Neuron (in vitro differentiated cells): ENCODE results near the gene USP12.
"Not testable (repeated sequence)": the region's sequence is repeated elsewhere in the genome, so short reads cannot be mapped to it uniquely, and the experiment has no call there.

Experiments
- H2AFZ ChIP-seq: one replicate; pipeline ENCODE4 v1.6.1; 2013; ENCODE audit warnings: low read depth, mild to moderate bottlenecking, inconsistent platforms, low read length, moderate library complexity
- H3K27me3 ChIP-seq: one replicate; pipeline ENCODE4 v1.6.1; 2013; ENCODE audit warnings: low read length; ENCODE audit not compliant: insufficient read depth
- H3K36me3 ChIP-seq: one replicate; pipeline ENCODE4 v1.6.1; 2013; ENCODE audit warnings: low read length; ENCODE audit not compliant: insufficient read depth
- H3K4me1 ChIP-seq: one replicate; pipeline ENCODE4 v1.6.1; 2013; ENCODE audit warnings: low read length; ENCODE audit not compliant: insufficient read depth
- H3K4me3 ChIP-seq: 2 replicates; pipeline ENCODE4 v1.5.1; 2013; ENCODE audit warnings: mild to moderate bottlenecking, low read length, moderate library complexity
- H3K9me3 ChIP-seq: one replicate; pipeline ENCODE4 v1.6.1; 2013; ENCODE audit warnings: low read length

Gene USP12

DNA sequence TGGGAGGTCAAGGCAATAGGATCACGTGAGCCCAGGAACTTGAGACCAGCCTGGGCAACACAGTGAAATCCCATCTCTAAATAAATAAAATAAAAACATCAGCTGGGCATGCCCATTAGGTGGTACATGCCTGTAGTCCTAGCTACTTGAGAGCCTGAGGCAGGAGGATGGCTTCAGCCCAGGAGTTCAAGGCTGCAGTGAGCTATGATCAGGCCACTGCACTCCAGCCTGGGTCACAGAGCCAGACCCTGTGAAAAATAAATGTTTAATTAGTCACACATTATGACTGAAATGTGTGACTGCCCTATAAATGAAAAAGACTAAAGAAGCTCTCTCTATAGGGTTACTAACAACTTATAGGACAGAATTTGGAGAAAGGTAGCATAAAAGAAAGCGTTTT lies 37.7 kb downstream of the USP12 start:
- Histone ChIP-seq H2AFZ (no peak overlapping the region), H3K4me3 (no peak overlapping the region), H3K36me3 (no peaks in the 10 kb centered on the region), H3K27me3 (no peaks in the 10 kb centered on the region), H3K9me3 (peaks cover 2% of the 10 kb centered on the region), H3K4me1 (no peaks in the 10 kb centered on the region)

DNA sequence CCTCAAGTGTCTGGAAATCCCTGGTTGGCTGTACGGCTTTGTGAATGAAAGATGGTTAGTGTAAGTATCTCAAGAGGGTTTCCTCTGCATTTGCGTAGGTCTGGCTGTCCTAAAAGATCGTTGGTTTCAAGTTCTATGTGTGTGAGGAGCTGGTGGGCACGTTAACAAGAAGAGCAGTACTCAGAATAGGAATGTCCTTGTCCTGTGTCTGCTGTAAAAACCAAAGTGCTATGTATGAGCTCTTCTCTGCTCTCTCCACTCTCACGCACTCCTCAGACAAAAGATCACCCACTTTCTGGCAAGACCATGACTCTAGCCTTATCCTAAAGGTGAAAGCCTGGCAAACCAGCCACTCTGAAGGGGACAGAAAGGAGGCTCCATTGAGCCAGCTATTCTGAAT lies 39.1 kb downstream of the USP12 start:
- H3K4me1 ChIP-seq, result no peaks in the 10 kb centered on the region
- H3K9me3 ChIP-seq, result peaks cover 2% of the 10 kb centered on the region
- H2AFZ ChIP-seq, result no peak overlapping the region
- no peaks in the 10 kb centered on the region for H3K27me3 ChIP-seq
- no peak overlapping the region for H3K4me3 ChIP-seq
- H3K36me3 ChIP-seq, result no peaks in the 10 kb centered on the region

DNA sequence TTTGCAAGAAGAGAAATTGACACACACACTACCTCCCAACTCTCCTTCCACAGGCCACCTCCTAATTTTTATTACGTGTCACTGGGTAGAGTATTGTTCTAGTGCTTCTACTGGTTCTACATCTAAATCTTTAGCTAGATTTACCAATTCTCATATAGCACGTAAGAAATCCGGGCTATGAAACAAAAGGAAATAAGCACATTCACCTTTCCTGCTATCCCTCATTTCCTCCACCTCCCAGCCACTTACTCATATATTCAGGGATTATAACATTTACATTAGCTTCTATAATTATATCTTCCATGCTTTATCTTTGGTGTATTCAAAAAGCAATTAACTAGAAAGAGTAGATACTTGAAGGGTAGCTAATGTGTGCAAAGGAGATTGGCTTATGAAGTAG lies 39.7 kb downstream of the USP12 start:
- Histone ChIP-seq H2AFZ (no peak overlapping the region), H3K36me3 (no peaks in the 10 kb centered on the region), H3K4me1 (no peaks in the 10 kb centered on the region), H3K27me3 (no peaks in the 10 kb centered on the region), H3K4me3 (no peak overlapping the region), H3K9me3 (peaks cover 2% of the 10 kb centered on the region)

DNA sequence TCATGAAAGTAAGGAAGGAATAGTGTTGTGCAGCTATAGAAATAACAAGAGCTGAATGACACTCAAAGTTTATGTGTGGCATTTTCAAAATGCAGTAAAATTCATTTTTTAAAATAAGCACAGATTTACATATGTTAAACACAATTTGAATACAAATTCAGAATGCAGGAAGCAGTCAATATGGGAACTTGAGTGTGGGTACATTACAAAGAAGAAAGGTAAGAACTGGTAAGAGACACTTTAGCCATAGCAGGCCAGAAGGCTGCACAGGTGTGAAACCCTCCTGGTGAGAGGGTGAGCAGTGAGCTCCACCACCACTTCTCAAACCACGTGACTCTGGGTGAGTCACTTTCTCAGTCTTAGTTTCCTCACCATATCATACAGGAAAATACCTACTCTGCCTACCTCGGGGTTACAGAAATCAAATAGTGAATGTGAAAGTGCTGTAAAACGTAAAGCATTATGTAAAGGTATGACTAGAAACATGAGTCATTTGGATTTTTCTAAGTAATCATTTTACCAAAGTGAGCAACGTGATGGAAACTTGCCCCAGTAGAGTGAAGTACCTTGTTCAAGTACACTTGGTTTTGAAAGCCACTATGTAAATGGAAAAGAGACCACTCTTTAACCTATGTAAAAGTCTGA lies 40.5 kb downstream of the USP12 start:
- Histone ChIP-seq H3K36me3 (no peaks in the 10 kb centered on the region), H3K4me1 (no peaks in the 10 kb centered on the region), H3K27me3 (no peaks in the 10 kb centered on the region), H3K9me3 (peaks cover 9% of the 10 kb centered on the region), H2AFZ (no peak overlapping the region), H3K4me3 (no peak overlapping the region)

DNA sequence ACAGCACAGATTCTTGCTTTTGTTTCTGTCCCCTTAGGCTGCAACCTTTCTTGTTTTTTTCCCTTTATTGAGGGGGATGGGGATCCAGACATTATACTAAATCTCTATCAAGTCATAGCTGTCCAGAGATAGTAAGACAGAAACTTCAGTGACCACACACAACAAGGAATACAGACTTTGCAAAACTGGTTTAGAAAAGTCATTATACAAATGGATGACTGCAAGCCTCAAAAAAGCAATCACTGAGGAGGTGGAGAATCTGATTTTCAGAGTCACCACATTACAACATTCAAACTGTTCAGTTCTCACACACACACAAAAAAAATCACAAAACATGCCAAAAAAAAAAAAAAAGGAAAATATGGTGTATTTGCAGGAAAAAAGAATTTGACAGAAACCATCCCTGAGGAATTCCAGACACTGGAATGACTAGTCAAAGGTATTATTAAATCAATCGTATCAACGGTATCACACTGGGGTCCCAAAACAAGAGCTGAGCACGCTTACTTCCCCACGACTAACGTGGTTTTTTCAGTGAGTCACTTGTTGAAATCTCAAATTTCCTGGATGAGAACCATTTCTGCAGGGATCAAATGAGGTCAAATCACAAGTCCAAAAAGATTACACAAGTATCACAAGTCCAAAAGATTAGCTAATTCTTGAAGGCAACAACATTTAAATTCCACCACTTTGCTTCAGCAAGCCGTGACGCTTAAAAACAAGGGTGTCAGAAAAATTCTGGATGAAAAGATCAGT lies 41.2 kb downstream of the USP12 start:
- Histone ChIP-seq H3K27me3 (no peaks in the 10 kb centered on the region), H2AFZ (no peak overlapping the region), H3K4me3 (no peak overlapping the region), H3K4me1 (no peaks in the 10 kb centered on the region), H3K36me3 (peaks cover under 1% of the 10 kb centered on the region), H3K9me3 (peaks cover 15% of the 10 kb centered on the region)

DNA sequence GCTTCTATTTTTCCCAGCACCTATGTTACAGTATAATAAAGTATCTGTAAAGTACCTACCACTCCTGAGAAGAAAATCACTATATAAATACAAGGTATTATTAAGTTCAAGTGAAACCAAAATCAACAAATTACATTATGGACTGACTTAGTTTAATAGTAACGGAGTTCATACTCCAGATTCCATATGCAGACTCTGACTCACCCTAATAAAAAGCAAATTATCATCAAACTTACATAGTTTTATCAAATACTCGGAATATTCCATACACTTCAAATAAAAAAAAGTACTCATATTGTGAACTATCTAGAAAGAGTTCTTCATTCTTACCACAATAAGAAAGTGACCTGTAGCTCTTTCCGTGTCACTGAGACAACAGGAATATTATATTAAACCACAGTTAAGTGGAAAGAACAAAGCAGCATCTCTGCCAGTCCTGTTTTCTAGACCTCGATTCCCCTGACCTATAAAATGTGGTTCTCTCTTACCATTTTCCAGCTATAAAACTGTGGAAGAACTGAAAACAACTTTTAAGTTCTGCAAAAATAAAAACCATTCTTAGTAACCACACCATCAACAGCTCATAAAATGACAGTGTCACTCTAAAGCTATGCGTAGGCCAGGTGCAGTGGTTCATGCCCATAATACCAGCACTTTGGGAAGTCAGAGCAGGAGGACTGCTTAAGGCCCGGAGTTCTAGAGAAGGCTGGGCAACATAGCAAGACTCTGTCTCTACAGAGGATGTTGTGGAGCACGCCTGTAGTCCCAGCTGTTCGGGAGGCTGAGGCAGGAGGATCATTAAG lies 42.6 kb downstream of the USP12 start:
- H3K27me3 ChIP-seq, result no peaks in the 10 kb centered on the region
- H3K4me1 ChIP-seq, result no peaks in the 10 kb centered on the region
- no peak overlapping the region for H3K4me3 ChIP-seq
- no peak overlapping the region for H2AFZ ChIP-seq
- H3K36me3 ChIP-seq, result peaks cover 3% of the 10 kb centered on the region
- peaks cover 23% of the 10 kb centered on the region for H3K9me3 ChIP-seq

DNA sequence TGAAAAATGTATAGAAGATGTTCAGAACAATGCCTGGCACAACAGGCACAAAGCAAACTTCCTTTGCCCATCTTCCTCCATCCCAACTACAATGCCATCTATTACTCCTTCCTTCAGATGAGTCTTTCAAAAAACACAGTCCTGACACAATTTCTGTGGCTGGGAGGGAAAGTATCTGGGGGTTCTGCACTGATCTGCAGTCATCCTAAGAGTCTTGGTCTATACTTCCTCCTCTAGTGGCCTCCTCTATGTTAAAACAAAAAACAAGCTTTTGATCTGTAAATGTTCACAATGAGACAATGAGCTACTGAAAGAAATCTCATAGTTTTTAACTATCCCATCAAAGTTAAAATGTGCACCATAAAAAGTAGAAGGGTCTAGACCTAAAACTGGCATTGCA lies 44.8 kb downstream of the USP12 start:
- H3K4me3 ChIP-seq, result no peak overlapping the region
- no peak overlapping the region for H2AFZ ChIP-seq
- H3K9me3 ChIP-seq, result peaks cover 27% of the 10 kb centered on the region
- no peaks in the 10 kb centered on the region for H3K4me1 ChIP-seq
- H3K27me3 ChIP-seq, result no peaks in the 10 kb centered on the region
- H3K36me3 ChIP-seq, result peaks cover 3% of the 10 kb centered on the region

DNA sequence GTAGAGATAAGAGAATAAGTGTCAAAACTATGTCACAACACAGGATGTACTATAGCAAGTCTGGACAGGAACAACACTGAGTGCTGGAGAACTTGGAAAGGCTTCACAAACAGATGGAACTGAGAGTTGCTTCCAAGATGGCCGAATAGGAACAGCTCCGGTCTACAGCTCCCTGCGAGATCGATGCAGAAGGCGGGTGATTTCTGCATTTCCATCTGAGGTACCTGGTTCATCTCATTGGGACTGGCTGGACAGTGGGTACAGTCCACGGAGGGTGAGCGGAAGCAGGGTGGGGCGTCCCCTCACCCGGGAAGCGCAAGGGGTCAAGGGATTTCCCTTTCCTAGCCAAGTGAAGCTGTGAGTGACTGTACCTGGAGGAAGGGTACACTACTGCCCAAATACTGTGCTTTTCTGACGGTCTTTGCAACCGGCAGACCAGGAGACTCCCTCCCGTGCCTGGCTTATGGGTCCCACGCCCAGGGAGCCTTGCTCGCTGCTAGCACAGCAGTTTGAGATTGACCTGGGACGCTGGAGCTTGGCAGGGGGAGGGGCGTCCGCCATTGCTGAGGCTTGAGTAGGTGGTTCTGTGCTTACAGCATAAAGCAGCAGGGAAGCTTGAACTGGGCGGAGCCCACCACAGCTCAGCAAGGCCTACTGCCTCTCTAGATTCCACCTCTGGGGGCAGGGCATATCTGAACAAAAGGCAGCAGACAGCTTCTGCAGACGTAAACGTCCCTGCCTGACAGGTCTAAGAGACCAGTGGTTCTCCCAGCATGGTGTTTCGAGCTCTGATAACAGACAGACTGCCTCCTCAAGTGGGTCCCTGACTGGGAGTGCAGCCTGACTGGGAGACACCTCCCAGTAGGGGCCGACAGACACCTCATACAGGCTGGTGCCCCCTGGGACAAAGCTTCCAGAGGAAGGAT lies 46.0 kb downstream of the USP12 start:
- Histone ChIP-seq H3K4me1 (no peaks in the 10 kb centered on the region), H3K36me3 (peaks cover 3% of the 10 kb centered on the region), H3K4me3 (no peak overlapping the region), H2AFZ (no peak overlapping the region), H3K27me3 (no peaks in the 10 kb centered on the region), H3K9me3 (peaks cover 27% of the 10 kb centered on the region)

DNA sequence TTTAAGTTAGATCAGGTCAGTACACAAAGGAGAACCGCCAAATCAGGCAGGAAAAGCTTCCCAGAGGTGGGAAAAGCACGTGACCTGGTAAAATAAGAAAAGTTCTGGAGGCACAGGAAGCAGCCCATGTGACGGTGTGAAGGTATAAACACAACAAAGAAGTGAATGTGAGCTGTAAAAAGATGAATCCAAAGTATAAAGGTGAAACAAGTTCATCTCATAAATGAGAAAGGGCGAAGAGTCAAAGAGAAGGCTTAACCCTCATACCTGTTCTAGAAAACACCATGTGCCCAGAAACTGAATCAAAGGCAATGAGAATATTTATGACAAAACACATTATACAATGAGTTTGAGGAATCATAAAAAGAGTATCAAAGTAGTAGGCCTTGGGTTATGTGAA lies 47.0 kb downstream of the USP12 start:
- H3K36me3 ChIP-seq, result peaks cover 3% of the 10 kb centered on the region
- no peaks in the 10 kb centered on the region for H3K27me3 ChIP-seq
- H3K4me3 ChIP-seq, result no peak overlapping the region
- no peaks in the 10 kb centered on the region for H3K4me1 ChIP-seq
- peaks cover 27% of the 10 kb centered on the region for H3K9me3 ChIP-seq
- no peak overlapping the region for H2AFZ ChIP-seq

DNA sequence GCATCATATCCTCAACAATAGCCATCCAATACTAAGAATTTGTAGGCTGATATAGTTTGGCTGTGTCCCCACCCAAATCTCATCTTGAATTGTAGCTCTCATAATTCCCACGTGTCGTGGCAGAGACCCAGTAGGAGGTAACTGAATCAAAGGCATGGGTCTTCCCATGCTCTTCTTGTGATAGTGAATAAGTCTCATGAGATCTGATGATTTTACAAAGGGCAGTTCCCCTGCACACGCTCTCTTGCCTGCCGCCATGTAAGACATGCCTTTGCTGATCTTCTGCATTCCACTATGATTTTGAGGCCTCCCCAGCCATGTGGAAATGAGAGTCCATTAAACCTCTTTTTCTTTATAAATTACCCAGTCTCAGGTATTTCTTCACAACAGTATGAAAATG lies 48.2 kb downstream of the USP12 start:
- H3K4me3 ChIP-seq, H3K36me3 ChIP-seq, H3K27me3 ChIP-seq, H3K4me1 ChIP-seq, H2AFZ ChIP-seq: not testable (repeated sequence)
- H3K9me3 ChIP-seq, result peaks cover 28% of the 10 kb centered on the region

DNA sequence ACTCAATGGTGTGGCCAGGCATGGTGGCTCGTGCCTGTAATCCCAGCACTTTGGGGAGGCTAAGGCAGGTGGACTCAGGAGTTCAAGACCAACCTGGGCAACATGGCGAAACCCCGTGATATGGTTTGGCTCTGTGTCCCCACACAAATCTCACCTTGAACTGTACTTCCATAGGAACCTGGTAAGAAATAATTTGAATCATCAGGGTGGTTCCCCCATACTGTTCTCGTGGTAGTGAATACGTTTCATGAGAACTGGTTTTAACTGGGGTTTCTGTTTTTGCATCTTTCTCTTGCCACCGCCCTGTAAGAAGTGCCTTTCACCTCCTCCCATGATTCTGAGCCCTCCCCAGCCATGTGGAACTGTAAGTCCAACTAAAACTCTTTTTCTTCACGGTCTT lies 49.6 kb downstream of the USP12 start:
- no peak overlapping the region for H2AFZ ChIP-seq
- no peaks in the 10 kb centered on the region for H3K4me1 ChIP-seq
- H3K9me3 ChIP-seq, result peaks cover 28% of the 10 kb centered on the region
- H3K4me3 ChIP-seq, result no peak overlapping the region
- H3K36me3 ChIP-seq, result peaks cover 3% of the 10 kb centered on the region
- H3K27me3 ChIP-seq, result no peaks in the 10 kb centered on the region

DNA sequence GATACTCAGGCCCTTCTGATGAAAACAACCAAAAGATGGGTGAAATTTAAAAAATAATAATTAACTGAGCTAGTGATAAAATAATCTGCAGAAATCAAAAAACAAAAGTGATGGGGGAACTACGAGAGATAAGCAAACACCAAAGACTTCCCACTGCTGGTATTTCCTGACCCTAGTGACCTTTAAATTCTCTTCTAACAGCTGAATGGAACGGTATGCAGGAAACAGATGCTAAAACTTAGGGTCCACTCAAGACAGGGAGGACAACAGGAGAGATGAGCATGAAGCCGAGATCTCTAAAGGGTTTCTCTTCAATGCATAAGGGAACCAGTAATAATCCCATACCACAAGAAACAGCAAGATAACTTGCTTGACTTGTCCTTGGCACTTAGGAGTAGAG lies 50.8 kb downstream of the USP12 start:
- peaks cover 20% of the 10 kb centered on the region for H3K9me3 ChIP-seq
- peaks cover 3% of the 10 kb centered on the region for H3K36me3 ChIP-seq
- H3K27me3 ChIP-seq, result no peaks in the 10 kb centered on the region
- H3K4me3 ChIP-seq, result no peak overlapping the region
- H3K4me1 ChIP-seq, result no peaks in the 10 kb centered on the region
- no peak overlapping the region for H2AFZ ChIP-seq
